ENCODE results near the gene NCBP1.
"Not testable (repeated sequence)": the region's sequence is repeated elsewhere in the genome, so short reads cannot be mapped to it uniquely, and the experiment has no call there.

Gene NCBP1
- 92.7 to 161 (median 113) reads per million in 3 experiments for total RNA-seq

GRCh38 chr9:97632985-97633858 lies at the start of gene NCBP1, which contains the start of gene TSTD2:
TSS of gene NCBP1 (plus strand) at chr9:97633821. CDS start at chr9:97633882, 61 bp downstream.
TSS of gene TSTD2 (minus strand) at chr9:97633368. CDS start at chr9:97627562, 5,806 bp downstream.
- DNase-seq, result peak; percentile 97

DNA sequence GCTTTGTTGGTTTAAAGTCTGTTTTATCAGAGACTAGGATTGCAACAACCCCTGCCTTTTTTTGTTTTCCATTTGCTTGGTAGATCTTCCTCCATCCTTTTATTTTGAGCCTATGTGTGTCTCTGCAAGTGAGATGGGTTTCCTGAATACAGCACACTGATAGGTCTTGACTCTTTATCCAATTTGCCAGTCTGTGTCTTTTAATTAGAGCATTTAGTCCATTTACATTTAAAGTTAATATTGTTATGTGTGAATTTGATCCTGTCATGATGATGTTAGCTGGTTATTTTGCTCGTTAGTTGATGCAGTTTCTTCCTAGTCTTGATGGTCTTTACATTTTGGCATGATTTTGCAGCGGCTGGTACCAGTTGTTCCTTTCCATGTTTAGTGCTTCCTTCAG lies 48.8 kb upstream of the NCBP1 start:
- not testable (repeated sequence) for DNase-seq

- DNase-seq, result not testable (repeated sequence)
Observed at GRCh38 chr9:97586909-97587308, 46.7 kb upstream of the NCBP1 start.

DNA sequence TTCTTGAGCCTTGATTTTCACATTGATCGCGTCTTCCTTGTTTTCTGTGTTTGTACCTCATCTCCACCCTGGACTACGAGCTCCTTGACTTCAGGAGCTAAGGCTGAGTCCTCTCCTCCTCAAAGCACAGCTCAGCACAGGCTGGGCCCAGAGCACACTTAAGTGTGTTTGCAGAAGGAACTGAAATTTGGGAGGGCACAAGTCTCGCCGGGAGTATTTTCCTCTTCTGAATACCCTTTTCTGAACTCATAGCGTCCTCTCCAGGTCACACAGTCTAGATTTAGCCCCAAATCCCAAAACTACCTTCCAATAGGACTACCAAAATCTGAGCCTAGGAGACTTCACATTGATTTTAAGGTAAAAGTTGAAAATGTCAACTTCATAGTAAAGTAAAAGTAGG lies 42.1 kb upstream of the NCBP1 start:
- no peak for DNase-seq

DNA sequence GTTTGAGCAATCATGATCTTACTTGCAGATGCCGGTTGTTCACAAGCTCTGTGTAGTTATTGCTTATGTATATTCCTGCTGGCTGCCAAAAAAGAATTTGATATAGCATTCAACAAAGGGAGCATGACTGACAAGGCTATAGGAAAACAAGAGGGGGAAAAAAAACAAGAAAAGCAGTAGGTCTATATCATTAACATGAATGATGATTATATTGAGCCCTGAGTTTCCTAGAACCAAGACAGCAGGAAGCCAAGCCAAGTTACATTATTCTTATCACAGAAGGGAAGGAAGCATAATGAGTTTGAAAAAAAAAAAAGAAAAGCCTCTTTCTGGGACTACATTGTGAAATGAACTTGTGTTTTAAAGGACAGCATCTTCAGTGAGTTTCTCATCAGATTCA lies 41.5 kb upstream of the NCBP1 start:
- no peak for DNase-seq

- no peak for DNase-seq
Observed at GRCh38 chr9:97593960-97594359, 39.7 kb upstream of the NCBP1 start.

DNA sequence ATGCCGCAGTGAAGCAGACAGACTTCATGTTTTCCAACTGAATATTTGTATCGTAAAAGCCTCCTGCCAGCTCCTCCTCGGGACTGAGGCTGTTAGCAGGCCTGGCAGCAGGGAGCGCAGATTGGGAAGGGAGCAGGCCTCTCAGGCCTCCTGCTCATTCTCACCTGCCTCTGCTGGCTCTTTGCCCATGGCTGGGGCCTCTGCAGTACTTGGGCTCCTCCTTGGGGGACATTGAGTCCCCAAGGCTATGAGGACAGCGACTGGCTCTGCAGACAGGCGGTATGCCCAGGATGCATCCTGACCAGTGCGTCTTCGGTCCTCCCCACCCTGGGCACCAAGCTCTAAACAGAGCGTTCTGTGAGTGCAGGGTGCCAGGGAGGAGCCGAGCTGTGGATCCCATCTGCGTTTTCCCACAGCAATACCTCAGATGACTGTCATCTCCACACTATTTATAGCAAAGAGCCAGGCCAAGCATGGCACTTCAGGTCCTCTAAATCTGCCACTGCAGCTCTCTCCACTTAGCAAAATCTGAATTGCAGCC lies 39.2 kb upstream of the NCBP1 start:
- no peak for DNase-seq

DNA sequence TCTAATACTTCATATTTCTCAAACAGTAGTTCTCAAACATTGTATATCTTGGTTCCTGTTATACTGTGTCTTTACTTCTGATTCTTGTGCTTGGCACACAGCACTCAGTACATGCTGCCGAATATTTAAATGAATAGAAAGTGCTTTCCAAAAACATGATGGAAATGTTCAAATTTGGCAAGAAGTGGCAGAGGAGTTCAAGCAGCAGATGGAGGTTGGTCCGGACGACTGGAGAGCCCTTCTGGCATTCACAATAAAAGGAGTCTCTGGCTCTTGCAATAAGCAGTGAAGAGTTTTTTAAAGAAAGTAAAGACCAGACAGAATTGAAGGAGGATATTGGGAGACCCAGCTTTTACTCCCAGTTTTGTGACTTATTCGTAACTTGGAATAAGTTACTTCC lies 36.7 kb upstream of the NCBP1 start:
- no peak for DNase-seq

- peak; percentile 62 for DNase-seq
Observed at GRCh38 chr9:97598461-97599288, 34.9 kb upstream of the NCBP1 start.

DNA sequence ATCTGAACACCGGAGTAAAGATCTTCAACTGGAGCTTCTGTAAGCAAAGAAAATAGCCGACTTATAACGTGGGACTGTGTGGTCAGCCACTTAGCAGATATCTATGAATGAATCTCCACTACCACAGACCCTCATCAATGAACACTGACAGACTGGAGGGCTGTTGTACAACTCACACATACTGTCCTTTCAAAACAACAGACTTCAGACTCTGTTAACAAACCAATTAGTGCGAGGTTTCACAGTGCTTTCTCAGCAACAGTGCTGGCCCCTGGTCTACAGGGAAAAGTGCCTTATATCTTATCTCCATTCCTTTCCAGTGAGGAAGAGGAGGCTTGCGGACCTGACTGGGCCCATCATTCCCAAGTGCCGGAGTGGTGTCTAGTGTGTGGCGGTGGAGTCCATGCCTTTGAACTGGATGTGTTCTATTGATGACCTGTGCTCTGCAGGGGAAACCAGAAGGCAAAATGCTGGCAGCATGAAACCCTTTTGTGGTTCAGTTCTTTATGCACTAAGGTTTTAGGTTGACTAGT lies 34.2 kb upstream of the NCBP1 start:
- no peak for DNase-seq

DNA sequence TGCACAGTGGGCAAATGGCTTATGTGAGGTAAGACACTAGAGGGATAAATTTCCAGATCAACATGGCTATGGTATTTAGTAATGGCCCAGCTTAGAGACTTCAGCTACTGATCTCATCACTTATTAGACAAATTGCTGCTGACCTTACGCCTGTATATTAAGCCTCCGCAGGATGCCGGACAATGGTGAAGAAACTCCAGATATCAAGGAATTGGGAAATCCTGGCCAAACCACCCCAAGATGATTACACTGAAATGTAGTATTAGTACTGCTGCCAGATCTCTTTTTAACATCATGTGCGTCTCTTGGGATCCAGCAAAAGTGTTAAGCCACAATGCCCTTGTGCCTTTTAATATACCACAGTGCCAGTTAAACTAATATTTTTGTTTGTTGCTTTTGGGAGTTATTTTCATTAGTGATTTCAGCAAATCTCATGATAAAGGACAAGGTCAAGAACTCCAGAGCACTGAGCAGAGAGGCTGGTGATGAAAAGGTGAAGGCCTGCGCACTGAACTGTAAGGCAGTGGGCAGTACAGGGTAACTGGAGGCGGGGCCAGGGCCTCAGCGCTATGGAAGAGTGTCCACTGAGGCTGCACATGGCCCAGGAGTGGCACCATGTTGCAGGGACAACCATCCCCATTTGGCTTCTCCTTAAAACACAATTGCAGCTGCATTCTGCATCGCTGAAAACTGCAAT lies 32.9 kb upstream of the NCBP1 start:
- no peak for DNase-seq

GRCh38 chr9:97601228-97601898 lies 32.3 kb upstream of the NCBP1 start:
- no peak for DNase-seq

GRCh38 chr9:97602430-97602829 lies 31.2 kb upstream of the NCBP1 start:
- DNase-seq, result no peak

DNA sequence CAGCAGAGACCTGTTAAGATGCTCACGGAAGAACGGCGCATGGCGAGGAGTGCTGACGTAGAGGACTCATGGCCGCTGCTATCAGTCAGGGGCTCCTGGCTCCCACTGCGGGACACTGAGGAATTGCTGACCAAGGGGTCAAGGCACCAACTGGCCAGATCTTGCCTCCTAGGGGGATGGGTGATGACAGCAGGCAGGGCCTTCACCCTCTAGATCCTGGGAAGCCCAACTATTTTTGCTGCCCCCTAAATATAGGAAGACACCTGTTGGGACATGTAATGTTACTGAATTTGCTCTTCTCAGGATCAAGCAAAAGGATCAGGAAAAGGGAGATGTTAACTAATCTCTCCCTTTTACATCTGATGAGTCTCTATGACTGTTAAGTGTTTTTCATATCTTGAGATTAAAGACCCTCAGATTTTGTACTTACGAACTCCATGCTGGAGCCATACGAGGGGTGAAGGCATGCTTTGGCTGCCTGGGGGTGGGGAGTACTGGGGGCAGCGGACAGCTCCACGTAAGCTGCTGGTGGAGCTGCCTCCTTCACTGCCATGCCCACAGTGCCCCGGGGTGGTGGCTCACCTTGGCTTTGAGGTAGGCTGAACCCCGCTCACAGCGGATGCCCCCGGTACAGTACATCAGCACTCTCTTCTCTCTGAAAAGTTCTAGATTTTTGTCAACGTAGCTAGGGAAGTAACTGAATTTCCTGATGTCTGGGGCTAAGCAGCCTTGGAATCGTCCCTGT lies 28.5 kb upstream of the NCBP1 start:
- no peak for DNase-seq

DNA sequence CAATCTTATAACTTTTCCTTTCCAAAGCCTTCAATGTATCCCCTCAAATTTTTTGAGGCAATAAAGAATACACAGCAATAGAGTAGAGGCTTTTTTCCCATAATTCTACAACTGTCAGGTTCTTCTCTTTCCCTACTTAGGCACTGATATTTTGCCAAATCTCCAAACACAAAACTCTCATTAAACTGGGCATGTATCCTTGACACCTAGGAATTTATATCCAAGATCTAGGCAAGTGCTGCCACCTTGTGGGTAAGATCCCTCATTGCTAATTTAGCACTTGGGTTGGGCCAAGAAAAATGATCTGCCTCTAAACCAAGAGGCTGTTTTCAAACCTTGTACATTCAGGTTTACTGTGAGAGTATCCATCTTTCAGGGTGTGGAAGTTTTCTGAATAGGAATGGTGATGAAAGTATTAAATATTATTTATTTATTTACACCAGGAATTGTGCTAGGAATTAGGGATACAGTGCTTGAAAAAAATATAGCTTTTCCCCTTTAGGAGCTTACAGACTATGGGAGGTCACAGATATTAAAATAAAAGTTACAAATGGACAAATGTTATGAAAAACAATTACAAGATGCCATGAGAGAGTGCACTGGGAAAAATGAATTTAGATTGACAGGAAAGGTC lies 18.1 kb upstream of the NCBP1 start:
- DNase-seq, result peak; percentile 56

DNA sequence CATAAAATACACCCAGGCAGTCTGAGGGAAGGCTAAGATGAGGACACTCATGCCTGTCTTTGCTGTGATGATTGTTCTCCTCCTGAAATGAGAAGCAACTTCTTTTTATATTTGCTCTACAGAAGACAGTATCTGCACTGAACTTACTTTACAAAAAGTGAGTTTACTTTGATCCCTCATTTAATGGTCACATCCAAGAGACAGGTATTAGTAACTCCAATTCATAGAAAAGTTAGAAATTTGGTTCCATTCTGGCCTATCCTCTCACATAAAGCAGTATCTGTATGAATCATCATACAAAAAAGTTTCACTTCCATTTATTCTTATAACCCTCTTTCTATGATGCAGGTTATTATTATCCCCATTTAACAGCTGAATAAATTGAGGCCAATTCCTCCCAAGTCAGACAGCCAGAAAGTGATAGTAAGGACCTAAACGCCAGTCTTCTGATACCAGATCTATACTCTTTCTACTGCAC lies 15.6 kb upstream of the NCBP1 start:
- DNase-seq, result no peak

DNA sequence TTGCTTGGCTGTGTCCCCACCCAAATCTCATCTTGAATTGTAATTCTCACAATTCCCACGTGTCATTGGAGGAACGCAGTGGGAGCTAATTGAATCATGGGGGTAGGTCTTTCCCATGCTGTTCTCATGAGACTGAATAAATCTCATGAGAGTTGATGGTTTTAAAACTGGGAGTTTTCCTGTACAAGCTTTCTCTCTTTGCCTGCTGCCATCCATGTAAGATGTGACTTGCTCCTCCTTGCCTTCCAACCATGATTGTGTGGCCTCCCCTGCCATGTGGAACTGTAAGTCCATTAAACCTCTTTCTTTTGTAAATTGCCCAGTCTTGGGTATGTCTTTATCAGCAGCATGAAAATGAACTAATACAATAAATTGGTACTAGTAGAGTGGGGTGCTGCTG lies 13.6 kb upstream of the NCBP1 start:
- DNase-seq, result not testable (repeated sequence)

DNA sequence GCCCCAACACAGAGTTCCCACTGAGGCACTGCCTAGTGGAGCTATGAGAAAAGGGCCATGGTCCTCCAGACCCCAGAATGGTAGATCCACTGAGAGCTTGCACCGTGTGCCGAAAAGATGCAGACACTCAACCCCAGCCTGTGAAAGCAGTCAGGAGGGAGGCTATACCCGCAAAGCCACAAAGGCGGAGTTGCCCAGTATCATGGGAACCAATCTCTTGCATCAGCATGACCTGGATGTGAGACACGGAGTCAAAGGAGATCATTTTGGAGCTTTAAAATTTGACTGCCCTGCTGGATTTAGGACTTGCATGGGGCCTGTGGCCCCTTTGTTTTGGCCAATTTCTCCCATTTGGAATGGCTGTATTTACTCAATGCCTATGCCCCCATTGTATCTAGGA lies 11.1 kb upstream of the NCBP1 start:
- DNase-seq, result not testable (repeated sequence)

DNA sequence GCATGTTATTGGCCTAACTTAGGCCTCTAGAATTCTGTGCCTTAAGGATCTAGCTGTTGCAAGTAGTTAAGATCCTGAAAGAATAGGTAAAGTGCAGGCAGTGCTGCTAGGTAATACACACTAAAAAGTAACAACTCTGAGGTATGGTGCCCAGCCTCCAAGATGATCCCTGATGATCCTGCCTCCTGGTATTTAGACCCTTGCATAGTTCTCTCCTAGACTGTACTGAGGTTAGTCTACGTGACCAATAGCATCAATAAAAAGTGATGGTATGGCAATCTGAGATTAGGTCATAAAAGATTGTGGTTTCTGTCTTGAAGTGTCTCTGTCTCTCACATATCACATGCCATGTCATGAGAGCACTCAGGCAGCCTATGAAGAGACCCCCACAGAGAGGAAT lies 9.7 kb upstream of the NCBP1 start:
- DNase-seq, result no peak

- DNase-seq, result no peak
Observed at GRCh38 chr9:97625620-97626019, 8.0 kb upstream of the NCBP1 start.

Data from central memory CD4-positive, alpha-beta T cell (primary cell).